A673 (cell line): ENCODE measurements around the gene FCHO1. TPM values are rescaled to one million over a fixed set of nuclear protein-coding genes. Genes with fewer than 3 reads are reported as not detected.

Source experiments
- BruUV-seq: library from RNA; stranded (reverse); fragments of 400-500 nt; replicated peaks from 2 replicates; lab custom pipeline; 2021; lab: Mats Ljungman, UMichigan
- CTCF ChIA-PET: fragments of 300-600 bp; sonication (Branson Sonifier 250); formaldehyde crosslinking; loops from one replicate; lab custom pipeline; 2022; ENCODE audit warnings: antibody characterized with exemption; lab: Charles Lee
- POLR2A ChIA-PET: fragments of 300-600 bp; sonication (Branson Sonifier 250); formaldehyde crosslinking; loops from one replicate; lab custom pipeline; 2022; ENCODE audit warnings: antibody characterized with exemption; ENCODE audit not compliant: low non-redundant PET; lab: Charles Lee
- DNase-seq: peaks from one replicate; pipeline ENCODE4 v3.0.0-alpha.2; 2015; ENCODE audit warnings: low spot score
- H3K27ac ChIP-seq: fragments of 200-600 bp; sonication (generic); 2 replicates; pipeline ENCODE4 v1.5.1; 2016; ENCODE audit warnings: mixed run types, low read depth, mild to moderate bottlenecking, mixed read lengths, antibody characterized with exemption, low read length; ENCODE audit not compliant: poor library complexity, severe bottlenecking
- H3K27me3 ChIP-seq: fragments of 200-600 bp; sonication (generic); replicated peaks from 2 replicates; pipeline ENCODE4 v1.6.1; 2017; ENCODE audit warnings: mixed run types, low read depth, mild to moderate bottlenecking, mixed read lengths, antibody characterized with exemption, low read length; ENCODE audit not compliant: insufficient read depth, poor library complexity
- H3K36me3 ChIP-seq: fragments of 200-600 bp; sonication (generic); 2 replicates; pipeline ENCODE4 v1.6.1; 2016; ENCODE audit warnings: mixed run types, mild to moderate bottlenecking, mixed read lengths, antibody characterized with exemption, low read length; ENCODE audit not compliant: insufficient read depth, poor library complexity, severe bottlenecking
- H3K4me1 ChIP-seq: fragments of 200-600 bp; sonication (generic); 2 replicates; pipeline ENCODE4 v1.6.1; 2017; ENCODE audit warnings: mixed run types, mild to moderate bottlenecking, mixed read lengths, antibody characterized with exemption, low read length; ENCODE audit not compliant: insufficient read depth, poor library complexity, severe bottlenecking
- H3K4me3 ChIP-seq: fragments of 200-600 bp; sonication (generic); 2 replicates; pipeline ENCODE4 v1.5.1; 2016; ENCODE audit warnings: low read depth, mixed run types, mild to moderate bottlenecking, mixed read lengths, low read length; ENCODE audit not compliant: poor library complexity, severe bottlenecking
- H3K9me3 ChIP-seq: fragments of 200-600 bp; sonication (generic); 2 replicates; pipeline ENCODE4 v1.6.1; 2016; ENCODE audit warnings: mixed run types, low read depth, mild to moderate bottlenecking, mixed read lengths, antibody characterized with exemption, low read length; ENCODE audit not compliant: poor library complexity, severe bottlenecking
- EZH2 ChIP-seq: fragments of 200-600 bp; sonication (generic); IDR thresholded peaks from 2 replicates; pipeline ENCODE4 v1.6.1; 2017; ENCODE audit warnings: borderline replicate concordance, low read depth, mild to moderate bottlenecking, mixed read lengths, antibody characterized with exemption, low read length; ENCODE audit not compliant: poor library complexity, severe bottlenecking
- intact Hi-C: fragments of 100-400 bp; cut with micrococcal nuclease; formaldehyde crosslinking; loops from one replicate; pipeline ENCODE4 v1.10.0; 2022; ENCODE audit not compliant: unreplicated experiment
- total RNA-seq: library from RNA; stranded (reverse); gene quantifications from 2 replicates; pipeline ENCODE4 v1.2.3, GENCODE V29; 2021
- TF ChIP-seq, protein P1 (sequence below): fragments of 300-800, 200-600 bp; sonication (generic); conservative IDR thresholded peaks from 2 replicates; pipeline ENCODE4 v1.5.1; 2017; ENCODE audit warnings: low read depth, mild to moderate bottlenecking, antibody characterized with exemption, low read length, moderate library complexity, mixed read lengths

Gene FCHO1
- total RNA-seq, 1 experiment from 2014 or later = 2.1 TPM

- Histone ChIP-seq H3K9me3 (no peaks in the 10 kb centered on the region), H3K27ac (no peak overlapping the region), H3K36me3 (no peaks in the 10 kb centered on the region), H3K27me3 (no peaks in the 10 kb centered on the region), H3K4me3 (no peak overlapping the region), H3K4me1 (no peaks in the 10 kb centered on the region)
- ChIA-PET CTCF (no interaction called here), POLR2A (no interaction called here)
- DNase-seq = no peak
- intact Hi-C loops = no loop called here
- TF ChIP-seq, protein P1, sequence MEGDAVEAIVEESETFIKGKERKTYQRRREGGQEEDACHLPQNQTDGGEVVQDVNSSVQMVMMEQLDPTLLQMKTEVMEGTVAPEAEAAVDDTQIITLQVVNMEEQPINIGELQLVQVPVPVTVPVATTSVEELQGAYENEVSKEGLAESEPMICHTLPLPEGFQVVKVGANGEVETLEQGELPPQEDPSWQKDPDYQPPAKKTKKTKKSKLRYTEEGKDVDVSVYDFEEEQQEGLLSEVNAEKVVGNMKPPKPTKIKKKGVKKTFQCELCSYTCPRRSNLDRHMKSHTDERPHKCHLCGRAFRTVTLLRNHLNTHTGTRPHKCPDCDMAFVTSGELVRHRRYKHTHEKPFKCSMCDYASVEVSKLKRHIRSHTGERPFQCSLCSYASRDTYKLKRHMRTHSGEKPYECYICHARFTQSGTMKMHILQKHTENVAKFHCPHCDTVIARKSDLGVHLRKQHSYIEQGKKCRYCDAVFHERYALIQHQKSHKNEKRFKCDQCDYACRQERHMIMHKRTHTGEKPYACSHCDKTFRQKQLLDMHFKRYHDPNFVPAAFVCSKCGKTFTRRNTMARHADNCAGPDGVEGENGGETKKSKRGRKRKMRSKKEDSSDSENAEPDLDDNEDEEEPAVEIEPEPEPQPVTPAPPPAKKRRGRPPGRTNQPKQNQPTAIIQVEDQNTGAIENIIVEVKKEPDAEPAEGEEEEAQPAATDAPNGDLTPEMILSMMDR = no peak
- TF ChIP-seq EZH2 = no peak
- BruUV-seq = no TSS peak
Observed at GRCh38 chr19:17749912-17750317, 1.4 kb upstream of the FCHO1 start.

GRCh38 chr19:17751912-17752273, 616 bp downstream of the FCHO1 start:
- ChIA-PET POLR2A (no interaction called here), CTCF (interaction anchor here (1.1 kb wide), 1 partner anchor 15 kb away, joined by 10 read pairs; no protein-coding TSS in a partner anchor)
- Histone ChIP-seq H3K9me3 (no peaks in the 10 kb centered on the region), H3K27me3 (no peaks in the 10 kb centered on the region), H3K36me3 (no peaks in the 10 kb centered on the region), H3K4me1 (peaks cover 6% of the 10 kb centered on the region), H3K4me3 (no peak overlapping the region), H3K27ac (no peak overlapping the region)
- TF ChIP-seq EZH2 = no peak
- TF ChIP-seq, protein P1 = no peak
- no peak for DNase-seq
- intact Hi-C loops = no loop called here
- no TSS peak for BruUV-seq

DNA sequence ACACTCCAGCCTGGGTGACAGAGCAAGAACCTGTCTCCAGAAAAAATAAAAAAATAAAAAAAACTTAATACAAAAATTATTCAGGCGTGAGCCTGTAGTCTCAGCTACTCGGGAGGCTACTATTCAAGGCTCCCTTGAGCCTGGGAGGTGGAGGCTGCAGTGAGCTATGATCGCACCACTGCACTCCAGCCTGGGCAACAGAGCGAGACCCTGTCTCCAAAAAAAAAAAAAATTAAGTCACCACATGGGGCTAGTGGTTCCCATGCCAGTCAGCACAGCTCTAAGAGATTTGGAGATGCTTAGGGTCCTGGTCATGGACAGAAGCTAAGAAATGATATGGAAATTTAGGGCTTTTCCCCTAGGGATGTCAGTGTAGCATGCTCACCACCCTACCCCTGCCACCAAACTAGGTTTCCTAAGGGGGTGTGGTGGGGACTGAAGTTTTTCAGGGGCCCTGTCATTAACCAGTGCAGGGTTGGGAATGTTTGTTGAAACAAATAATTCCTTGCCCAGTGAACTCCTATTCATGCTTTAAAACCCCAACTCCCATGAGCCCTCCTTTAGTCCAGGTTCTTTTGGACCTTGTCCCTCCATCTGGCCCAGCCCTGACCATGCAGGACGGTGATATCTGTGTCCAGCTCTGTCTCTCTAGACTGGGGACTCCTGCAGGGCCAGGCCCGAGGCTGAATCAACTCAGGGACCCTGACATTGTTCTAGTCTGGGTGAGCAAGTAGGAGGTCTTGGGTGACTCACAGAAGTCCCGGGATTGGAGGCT, 1.8 kb downstream of the FCHO1 start:
- no peaks in the 10 kb centered on the region for H3K27me3 ChIP-seq
- no peak overlapping the region for H3K4me3 ChIP-seq
- H3K27ac ChIP-seq = no peak overlapping the region
- no peaks in the 10 kb centered on the region for H3K36me3 ChIP-seq
- no peak for DNase-seq
- no peak for TF ChIP-seq EZH2
- TF ChIP-seq, protein P1 = no peak
- intact Hi-C loops = no loop called here
- H3K9me3 ChIP-seq = no peaks in the 10 kb centered on the region
- POLR2A ChIA-PET = interaction anchor here (0.5 kb wide), 1 partner anchor 33 kb away, joined by 4 read pairs; no protein-coding TSS in a partner anchor
- H3K4me1 ChIP-seq = peaks cover 12% of the 10 kb centered on the region
- CTCF ChIA-PET = interaction anchor here (1.1 kb wide), 1 partner anchor 13 kb away, joined by 10 read pairs; no protein-coding TSS in a partner anchor
- BruUV-seq = no TSS peak
